GM19468 (cell line): ENCODE data around the gene SFRP5.

ENCODE experiments used
- ATAC-seq: cut with Tn5 transposase; IDR thresholded peaks from one replicate; pipeline ENCODE4 v1.9.1; 2021; ENCODE audit warnings: mild to moderate bottlenecking, moderate library complexity, moderate number of reproducible peaks; ENCODE audit not compliant: unreplicated experiment; ENCODE audit errors: extremely low read depth

SFRP5 gene

GRCh38 chr10:97788552-97789442 is 17.0 kb upstream of the SFRP5 start:
- ATAC-seq = no peak

- ATAC-seq = no peak
Measured at GRCh38 chr10:97785731-97786130, 13.9 kb upstream of the SFRP5 start.

DNA sequence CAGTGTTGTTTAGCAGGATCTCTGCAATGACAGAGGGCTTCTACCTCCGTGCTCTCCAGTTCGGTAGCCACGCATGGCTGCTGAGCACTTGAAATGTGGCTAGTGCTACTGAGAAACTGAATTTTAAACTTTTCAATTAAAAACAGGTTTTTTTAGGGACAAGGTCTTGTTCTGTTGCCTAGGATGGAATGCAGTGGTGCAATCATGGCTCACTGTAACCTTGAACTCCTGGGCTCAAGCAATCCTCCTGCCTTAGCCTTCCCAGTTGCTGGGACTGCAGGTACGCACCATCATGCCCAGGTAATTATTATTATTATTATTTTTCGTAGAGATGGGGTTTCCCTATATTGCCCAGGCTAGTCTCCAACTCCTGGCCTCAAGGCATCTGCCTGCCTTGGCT is 13.4 kb upstream of the SFRP5 start:
- no peak for ATAC-seq

DNA sequence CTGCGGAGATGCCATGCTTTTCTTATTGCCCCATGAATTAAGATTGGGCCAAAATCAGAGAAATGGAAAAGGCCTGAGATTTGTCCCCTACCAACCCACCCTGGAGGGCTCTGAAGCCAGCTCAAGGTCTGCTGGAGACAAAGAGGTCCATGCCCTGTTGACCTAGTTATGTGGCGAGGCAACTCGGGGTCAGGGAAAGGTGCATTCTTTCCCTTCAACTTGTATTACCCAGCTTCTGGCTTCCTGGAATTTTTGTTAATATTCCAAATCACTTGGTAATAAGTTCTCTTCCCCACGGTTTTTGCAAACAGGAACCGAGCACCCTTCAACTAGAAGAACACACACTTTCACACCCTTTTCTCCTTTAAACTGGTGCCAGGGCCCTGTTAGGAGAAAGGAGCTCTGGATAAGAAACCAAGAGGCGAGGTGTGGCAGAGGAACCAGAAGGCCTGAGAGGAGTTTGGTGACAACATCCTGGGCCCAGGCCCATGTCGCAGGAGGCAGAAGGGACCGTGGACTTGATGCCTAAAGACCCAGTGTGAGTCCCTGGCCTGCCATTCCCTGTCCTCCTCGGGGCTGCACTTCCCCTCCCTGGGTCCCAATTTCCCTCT is 12.5 kb upstream of the SFRP5 start:
- no peak for ATAC-seq

DNA sequence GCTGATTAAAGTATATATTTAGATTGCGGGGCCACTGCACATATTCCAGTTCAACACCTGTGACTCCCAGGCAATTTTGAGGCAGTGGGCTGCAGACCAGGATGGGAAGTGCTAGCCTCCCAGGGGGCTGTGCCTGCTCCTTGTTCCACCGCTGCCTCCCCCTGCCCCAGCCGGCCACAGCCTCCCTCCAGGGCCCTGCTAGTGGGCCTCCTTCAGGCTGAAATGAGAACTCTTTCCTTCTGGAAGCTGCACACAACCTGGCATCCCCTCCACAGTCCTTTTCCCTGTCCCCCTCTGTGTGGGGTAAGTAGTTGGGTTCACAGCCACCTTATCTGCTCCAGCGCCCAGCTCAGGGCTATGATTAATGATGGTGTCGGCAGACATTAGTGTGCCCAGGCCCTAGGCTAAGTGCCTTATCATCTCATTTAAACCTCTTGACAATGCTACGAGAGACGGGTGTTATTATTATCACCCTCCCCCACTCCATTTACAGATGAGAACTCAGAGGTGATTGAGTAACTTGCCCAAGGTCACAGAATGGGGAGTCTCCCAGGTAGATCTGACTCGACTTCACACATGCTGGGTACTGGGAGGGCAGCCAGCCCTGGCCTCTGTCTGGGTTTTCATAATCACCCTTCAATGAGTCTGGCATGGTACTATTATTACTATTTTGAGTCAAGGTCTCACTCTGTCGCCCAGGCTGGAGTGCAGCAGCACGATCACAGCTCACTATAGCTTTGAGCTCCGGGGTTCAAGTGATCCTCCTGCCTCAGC is 10.8 kb upstream of the SFRP5 start:
- ATAC-seq = no peak

DNA sequence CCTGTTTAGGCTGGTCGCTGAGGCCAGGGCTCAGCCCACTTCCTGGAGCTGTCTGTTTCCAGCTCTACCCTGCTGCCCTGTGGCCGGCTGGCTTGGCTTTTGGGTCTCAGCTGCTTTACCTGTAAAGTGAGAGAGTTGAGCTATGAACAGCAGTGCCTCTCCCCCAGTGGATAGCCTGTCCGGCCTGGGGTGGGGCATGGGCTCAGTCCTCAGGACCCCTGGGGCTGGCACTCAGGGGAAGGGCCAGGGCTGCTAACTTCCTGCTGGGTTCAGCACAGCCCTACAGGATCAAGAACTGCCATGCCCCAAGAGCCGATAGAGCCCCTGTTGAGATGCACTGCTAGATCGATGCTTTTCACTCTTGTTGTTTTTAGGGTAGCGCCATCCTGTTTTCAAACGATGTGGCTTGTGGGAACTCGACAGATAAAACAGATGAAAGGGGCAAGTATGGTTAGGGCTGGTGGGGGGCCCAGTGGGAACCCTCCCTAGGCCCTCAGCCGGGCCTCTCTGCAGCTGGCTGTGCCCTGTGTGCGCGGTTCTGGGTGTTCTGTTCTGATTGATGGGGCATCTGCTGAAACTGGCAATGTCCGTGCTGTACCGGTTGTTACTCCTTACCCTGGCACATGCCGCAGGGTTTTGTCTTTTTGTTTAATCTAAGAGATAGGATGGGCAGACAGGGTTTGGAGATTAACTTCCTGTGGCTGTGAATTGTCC is 10.0 kb upstream of the SFRP5 start:
- ATAC-seq = no peak

DNA sequence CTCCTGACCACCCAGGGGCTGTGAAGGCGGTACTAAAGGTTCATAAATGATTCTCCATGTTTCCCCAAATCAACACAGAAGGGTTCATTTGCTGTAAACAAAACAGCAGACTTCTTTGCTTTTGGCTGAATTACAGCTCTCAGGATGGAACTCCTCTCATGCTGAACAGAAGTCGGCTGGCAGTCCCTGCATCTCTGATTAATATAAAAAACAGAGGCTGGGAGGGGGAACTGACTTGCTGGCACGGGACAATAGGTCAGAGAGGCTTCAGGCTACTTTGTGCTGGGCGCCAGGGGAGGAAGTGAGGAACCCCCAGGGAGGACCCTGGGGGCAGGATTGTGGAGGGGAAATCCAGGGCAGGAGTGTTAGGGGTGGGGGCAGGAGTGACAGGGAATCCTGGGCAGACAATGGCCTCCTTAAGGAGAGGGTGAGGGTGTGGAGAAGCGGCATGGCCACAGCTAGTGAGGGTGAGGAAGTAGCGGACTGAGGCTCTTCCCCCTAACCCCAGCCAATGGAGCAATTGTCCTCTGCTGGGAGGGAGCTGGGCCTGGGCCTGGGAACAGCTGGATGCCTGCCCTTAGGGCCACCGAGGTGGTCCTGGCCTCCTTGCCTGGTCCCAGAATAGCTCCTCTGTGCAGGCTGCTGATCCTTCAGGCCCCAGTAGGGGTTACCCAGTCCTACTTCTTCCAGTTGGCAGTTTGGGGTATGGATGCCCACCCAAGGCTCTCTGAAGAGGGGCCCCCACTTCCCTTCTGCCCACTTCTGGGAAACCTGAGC is 9.2 kb upstream of the SFRP5 start:
- no peak for ATAC-seq

DNA sequence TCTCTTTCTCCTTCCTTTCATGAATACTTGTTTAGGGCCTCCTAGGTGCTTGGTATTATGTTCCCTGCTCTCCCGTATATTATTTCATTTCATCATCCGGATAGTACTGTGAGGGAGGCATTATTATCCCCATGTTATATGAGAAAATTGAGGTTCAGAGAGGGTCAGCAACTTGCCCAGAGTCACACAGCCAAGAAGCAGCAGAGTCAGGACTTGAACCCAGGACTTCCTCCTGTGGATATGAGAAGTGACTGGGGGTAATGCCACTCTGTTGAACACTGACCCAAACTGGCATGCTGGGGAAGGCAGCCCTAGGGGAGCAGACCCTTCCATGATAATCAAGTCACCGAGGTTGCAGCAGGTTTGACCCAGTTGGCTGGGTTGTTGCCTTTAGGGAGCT is 8.2 kb upstream of the SFRP5 start:
- ATAC-seq = no peak

- ATAC-seq = no peak
Measured at GRCh38 chr10:97779492-97779891, 7.7 kb upstream of the SFRP5 start.

GRCh38 chr10:97778452-97779302 is 6.9 kb upstream of the SFRP5 start:
- no peak for ATAC-seq

GRCh38 chr10:97777143-97777542 is 5.3 kb upstream of the SFRP5 start:
- no peak for ATAC-seq

- no peak for ATAC-seq
Measured at GRCh38 chr10:97774811-97775294, 3.1 kb upstream of the SFRP5 start.

- ATAC-seq = no peak
Measured at GRCh38 chr10:97773096-97773495, 1.3 kb upstream of the SFRP5 start.

GRCh38 chr10:97771055-97771891 is 526 bp downstream of the SFRP5 start:
- no peak for ATAC-seq

- ATAC-seq = no peak
Measured at GRCh38 chr10:97770255-97770654, 1.5 kb downstream of the SFRP5 start.

DNA sequence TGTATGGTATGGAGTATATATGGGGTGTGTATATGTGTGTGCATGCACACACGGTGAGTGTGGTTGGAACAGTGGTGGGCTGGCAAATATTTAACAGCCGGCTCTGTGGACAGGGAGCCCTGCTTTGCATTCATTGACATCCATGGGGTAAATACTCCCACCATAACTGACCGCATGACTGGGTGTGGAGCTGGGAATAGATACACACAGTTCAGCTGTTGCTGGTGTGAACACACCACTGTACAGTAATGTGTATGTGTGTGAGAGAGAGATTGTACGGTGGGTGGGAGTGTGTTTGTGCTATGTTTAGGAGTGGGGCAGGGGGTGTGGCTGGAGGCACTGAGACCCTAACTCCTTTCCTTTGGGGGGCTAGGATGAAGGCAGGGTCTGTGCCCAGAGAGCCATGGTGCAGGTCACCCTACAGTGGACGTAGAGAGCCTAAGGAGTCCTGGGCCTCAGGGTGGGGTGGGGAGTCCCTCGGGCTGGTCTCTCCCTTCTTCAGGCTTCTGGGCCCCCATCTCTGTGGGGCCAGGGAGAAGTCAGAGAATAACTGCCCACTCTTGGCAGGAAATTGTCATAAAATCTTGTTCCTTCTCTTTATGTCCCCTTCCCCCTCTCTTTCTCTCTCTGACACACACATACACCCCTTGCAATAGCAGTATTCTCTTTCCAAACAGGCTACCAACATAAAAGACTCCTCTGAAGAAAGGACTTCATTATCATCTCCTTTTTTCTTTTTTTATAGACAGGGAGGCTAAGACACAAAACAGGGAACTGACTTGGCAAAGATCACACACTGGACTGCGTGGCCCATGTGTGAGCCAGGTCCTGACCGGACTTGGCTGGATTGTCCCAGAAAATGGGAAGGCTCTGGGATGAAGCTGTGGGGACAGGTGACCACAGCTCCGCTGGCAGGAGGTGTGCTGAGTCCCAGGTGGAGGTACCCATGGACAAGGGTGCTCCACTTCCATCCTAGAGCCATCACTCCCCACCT is 3.2 kb downstream of the SFRP5 start:
- ATAC-seq = no peak
